PC-9 (cell line): Measurements from ENCODE around the gene CPTP. TPM values are rescaled to one million over a fixed set of nuclear protein-coding genes. Genes with fewer than 3 reads are reported as not detected.

Experiments used
- BruUV-seq: library from RNA; stranded (reverse); fragments of 400-500 nt; replicated peaks from 2 replicates; lab custom pipeline; 2021; lab: Mats Ljungman, UMichigan
- CTCF ChIA-PET: fragments of 300-600 bp; sonication (Branson Sonifier 250); formaldehyde crosslinking; loops from one replicate; lab custom pipeline; 2022; ENCODE audit warnings: antibody characterized with exemption; lab: Charles Lee
- POLR2A ChIA-PET: fragments of 300-600 bp; sonication (Branson Sonifier 250); formaldehyde crosslinking; loops from one replicate; lab custom pipeline; 2022; ENCODE audit warnings: antibody characterized with exemption; ENCODE audit not compliant: unreplicated experiment; lab: Charles Lee
- DNase-seq, 2 experiments: peaks; one replicate each; pipeline versions ENCODE4 v3.0.0 to v3.0.0-alpha.2; 2015 to 2022; ENCODE audit warnings: mixed read lengths in 1 of 2
- H2AFZ ChIP-seq: fragments of 200-600 bp; sonication (generic); 2 replicates; pipeline ENCODE4 v1.8.1; 2017; ENCODE audit warnings: antibody characterized with exemption
- H3F3A ChIP-seq: fragments of 200-600 bp; sonication (generic); 2 replicates; pipeline ENCODE4 v1.8.1; 2017; ENCODE audit warnings: antibody characterized with exemption, mild to moderate bottlenecking, low read depth; ENCODE audit not compliant: insufficient read depth
- H3K27ac ChIP-seq: fragments of 200-600 bp; sonication (generic); 2 replicates; pipeline ENCODE4 v1.6.1; 2016; ENCODE audit warnings: mixed run types
- H3K27me3 ChIP-seq: fragments of 200-600 bp; sonication (generic); 2 replicates; pipeline ENCODE4 v1.6.1; 2016; ENCODE audit warnings: low read depth, mixed run types; ENCODE audit not compliant: insufficient read depth
- H3K36me3 ChIP-seq: fragments of 200-600 bp; sonication (generic); 2 replicates; pipeline ENCODE4 v1.6.1; 2016; ENCODE audit warnings: low read depth, mixed run types
- H3K4me1 ChIP-seq: fragments of 200-600 bp; sonication (generic); replicated peaks from 2 replicates; pipeline ENCODE4 v1.6.1; 2016; ENCODE audit warnings: mixed run types; ENCODE audit not compliant: insufficient read depth
- H3K4me2 ChIP-seq: fragments of 200-600 bp; sonication (generic); 2 replicates; pipeline ENCODE4 v1.6.1; 2017; ENCODE audit warnings: mixed run types
- H3K4me3 ChIP-seq: fragments of 200-600 bp; sonication (generic); 2 replicates; pipeline ENCODE4 v1.6.1; 2016; ENCODE audit warnings: mixed run types
- H3K79me2 ChIP-seq: fragments of 200-600 bp; sonication (generic); 2 replicates; pipeline ENCODE4 v1.6.1; 2017; ENCODE audit warnings: low read depth, mixed run types
- H3K9me2 ChIP-seq: fragments of 200-600 bp; sonication (generic); 2 replicates; pipeline ENCODE4 v1.8.1; 2017; ENCODE audit warnings: mild to moderate bottlenecking; ENCODE audit not compliant: insufficient read depth
- H3K9me3 ChIP-seq: fragments of 200-600 bp; sonication (generic); 2 replicates; pipeline ENCODE4 v1.8.1; 2016; ENCODE audit warnings: low read depth; ENCODE audit not compliant: insufficient read depth
- H4K20me1 ChIP-seq: fragments of 200-600 bp; sonication (generic); 2 replicates; pipeline ENCODE4 v1.8.1; 2017; ENCODE audit not compliant: insufficient read depth
- EZH2 ChIP-seq: fragments of 200-600 bp; sonication (generic); IDR thresholded peaks from 2 replicates; pipeline ENCODE4 v1.8.0; 2017; ENCODE audit warnings: antibody characterized with exemption, low read depth
- intact Hi-C: fragments of 100-400 bp; cut with micrococcal nuclease; formaldehyde crosslinking; loops from one replicate; pipeline ENCODE4 v1.10.0; 2022; ENCODE audit not compliant: unreplicated experiment
- total RNA-seq: library from RNA; stranded (reverse); gene quantifications from 2 replicates; pipeline ENCODE4 v1.2.3, GENCODE V29; 2021
- TF ChIP-seq, protein P1 (sequence below): fragments of 200-600 bp; sonication (generic); conservative IDR thresholded peaks from 2 replicates; pipeline ENCODE4 v1.6.1; 2017; ENCODE audit warnings: mixed run types, antibody characterized with exemption, mild to moderate bottlenecking, moderate library complexity

The CPTP gene
- total RNA-seq, 1 experiment from 2014 or later = 33.7 TPM

DNA sequence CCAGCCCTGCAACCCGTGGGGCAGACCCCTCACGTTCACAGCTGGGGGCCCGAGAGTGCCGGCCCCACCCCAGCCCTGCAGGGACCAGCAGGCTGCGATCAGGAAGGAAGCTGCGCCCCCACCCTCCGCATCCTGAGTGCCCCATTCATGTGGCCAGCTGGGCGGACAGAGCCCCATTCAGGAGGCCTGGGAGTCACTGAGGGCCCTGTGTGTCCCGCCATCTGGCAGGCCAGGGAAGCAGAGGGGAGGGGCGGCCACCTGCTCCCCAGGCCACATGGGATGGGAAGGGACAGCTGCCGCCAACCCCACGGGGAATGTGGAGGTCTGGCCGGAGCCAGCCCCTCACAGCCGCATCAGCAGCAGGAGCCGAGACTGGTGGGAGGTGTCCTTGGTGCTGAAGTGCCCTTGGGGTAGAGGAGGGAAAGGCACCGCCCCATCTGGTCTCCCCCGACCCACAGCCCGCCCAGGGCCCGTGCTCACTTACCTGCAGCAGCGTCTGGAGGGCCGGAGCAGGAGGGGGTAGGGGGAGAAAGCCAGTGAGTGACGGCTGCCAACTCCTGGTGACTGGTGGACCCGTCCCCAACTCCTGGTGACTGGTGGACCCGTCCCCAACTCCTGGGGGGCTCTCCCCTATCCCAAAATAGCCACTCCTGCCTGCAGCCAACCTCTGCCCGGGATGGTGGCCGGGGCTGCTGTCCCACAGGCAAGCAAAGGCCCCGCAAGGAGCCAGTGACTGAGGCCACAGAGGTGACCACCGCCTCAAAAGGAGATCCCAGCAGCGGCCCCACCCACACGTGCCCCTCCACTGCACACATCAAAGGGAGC is 25.5 kb upstream of the CPTP start:
- no peaks in the 10 kb centered on the region for H3K27me3 ChIP-seq
- no peaks in the 10 kb centered on the region; the same call in 1 of the 2 replicates for H4K20me1 ChIP-seq
- POLR2A ChIA-PET = no interaction called here
- DNase-seq = no peak
- no peak overlapping the region for H2AFZ ChIP-seq
- no peaks in the 10 kb centered on the region for H3K9me2 ChIP-seq
- CTCF ChIA-PET = interaction anchor here (0.6 kb wide), 1 partner anchor 9 kb away, joined by 3 read pairs; no protein-coding TSS in a partner anchor
- H3K9me3 ChIP-seq = no peaks in the 10 kb centered on the region
- no TSS peak for BruUV-seq
- H3K4me1 ChIP-seq = no peaks in the 10 kb centered on the region
- no peaks in the 10 kb centered on the region for H3F3A ChIP-seq
- no peak overlapping the region for H3K4me3 ChIP-seq
- no peak overlapping the region for H3K27ac ChIP-seq
- no peak overlapping the region for H3K4me2 ChIP-seq
- TF ChIP-seq EZH2 = no peak
- TF ChIP-seq, protein P1, sequence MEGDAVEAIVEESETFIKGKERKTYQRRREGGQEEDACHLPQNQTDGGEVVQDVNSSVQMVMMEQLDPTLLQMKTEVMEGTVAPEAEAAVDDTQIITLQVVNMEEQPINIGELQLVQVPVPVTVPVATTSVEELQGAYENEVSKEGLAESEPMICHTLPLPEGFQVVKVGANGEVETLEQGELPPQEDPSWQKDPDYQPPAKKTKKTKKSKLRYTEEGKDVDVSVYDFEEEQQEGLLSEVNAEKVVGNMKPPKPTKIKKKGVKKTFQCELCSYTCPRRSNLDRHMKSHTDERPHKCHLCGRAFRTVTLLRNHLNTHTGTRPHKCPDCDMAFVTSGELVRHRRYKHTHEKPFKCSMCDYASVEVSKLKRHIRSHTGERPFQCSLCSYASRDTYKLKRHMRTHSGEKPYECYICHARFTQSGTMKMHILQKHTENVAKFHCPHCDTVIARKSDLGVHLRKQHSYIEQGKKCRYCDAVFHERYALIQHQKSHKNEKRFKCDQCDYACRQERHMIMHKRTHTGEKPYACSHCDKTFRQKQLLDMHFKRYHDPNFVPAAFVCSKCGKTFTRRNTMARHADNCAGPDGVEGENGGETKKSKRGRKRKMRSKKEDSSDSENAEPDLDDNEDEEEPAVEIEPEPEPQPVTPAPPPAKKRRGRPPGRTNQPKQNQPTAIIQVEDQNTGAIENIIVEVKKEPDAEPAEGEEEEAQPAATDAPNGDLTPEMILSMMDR = no peak
- H3K79me2 ChIP-seq = no peaks in the 10 kb centered on the region
- no peaks in the 10 kb centered on the region for H3K36me3 ChIP-seq
- intact Hi-C loops = no loop called here

DNA sequence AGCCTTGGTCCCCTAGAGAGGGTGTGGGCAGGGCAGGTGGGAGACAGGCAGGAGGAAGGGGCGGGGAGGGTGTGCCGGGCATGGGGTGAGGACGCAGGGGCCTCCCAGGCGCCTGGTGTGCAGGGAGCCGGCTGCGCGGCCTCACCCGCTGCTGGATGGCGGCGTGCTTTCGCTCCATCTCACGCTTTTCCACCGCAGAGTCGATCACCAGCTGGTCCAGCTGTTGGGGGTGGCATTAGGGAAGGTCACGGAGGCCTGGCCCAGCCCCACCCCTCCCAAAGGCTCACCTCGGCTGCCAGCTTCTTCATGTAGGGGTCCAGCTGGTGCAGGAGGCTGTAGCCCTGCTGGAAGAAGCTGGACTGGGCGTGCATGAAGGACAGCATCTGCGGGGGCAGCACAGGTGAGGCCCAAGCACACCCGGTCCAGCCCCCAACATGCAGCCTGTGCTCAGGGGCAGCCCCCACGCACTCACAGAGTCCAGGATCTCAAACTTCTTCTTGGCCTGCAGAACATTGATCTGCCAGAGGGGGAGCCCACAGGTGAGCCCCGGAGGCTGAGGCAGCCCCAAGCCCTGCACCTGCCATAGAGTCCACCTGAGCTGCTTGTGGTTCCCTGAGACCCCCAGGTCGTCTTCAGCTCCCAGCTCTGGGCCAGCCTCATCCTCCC is 24.8 kb upstream of the CPTP start:
- Histone ChIP-seq H3K9me2 (no peaks in the 10 kb centered on the region), H3K4me1 (peaks cover 4% of the 10 kb centered on the region), H3K27me3 (no peaks in the 10 kb centered on the region), H2AFZ (no peak overlapping the region), H3K9me3 (no peaks in the 10 kb centered on the region), H4K20me1 (peaks cover 4% of the 10 kb centered on the region; the same call in 1 of the 2 replicates), H3K4me2 (no peak overlapping the region), H3K27ac (no peak overlapping the region), H3K36me3 (no peaks in the 10 kb centered on the region), H3K79me2 (no peaks in the 10 kb centered on the region), H3K4me3 (no peak overlapping the region), H3F3A (peaks cover 5% of the 10 kb centered on the region; the same call in 1 of the 2 replicates)
- intact Hi-C loops = loop anchor here (10.0 kb wide), 2 partner anchors 205 to 295 kb away; partner anchors contain the start of gene HES4
- CTCF ChIA-PET = no interaction called here
- BruUV-seq = no TSS peak
- TF ChIP-seq, protein P1 = peak; percentile 62
- no peak for TF ChIP-seq EZH2
- no peak for DNase-seq
- POLR2A ChIA-PET = no interaction called here

DNA sequence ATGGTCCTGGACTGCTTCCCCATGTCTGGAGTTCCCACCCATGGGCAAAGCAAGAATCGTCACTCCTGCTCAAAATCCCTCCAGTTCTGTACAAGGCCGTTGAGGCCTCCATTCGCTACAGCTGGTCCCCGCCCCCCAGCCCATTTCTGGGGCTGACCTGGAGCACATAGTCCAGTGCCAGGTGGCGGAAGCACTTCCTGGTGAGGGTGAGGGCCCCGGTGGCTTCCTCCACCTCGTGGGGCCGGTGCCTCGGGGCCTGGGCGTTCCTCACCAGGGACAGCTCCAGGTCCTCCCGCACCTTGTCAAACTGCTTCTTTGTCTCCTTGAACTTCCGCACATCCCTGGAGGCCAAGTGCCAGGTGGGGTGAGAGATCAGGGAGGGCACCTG is 24.3 kb upstream of the CPTP start:
- H3F3A ChIP-seq = peaks cover 9% of the 10 kb centered on the region; the same call in 1 of the 2 replicates
- no peak overlapping the region for H3K4me3 ChIP-seq
- no peaks in the 10 kb centered on the region for H3K36me3 ChIP-seq
- ChIA-PET CTCF (no interaction called here), POLR2A (no interaction called here)
- H3K27me3 ChIP-seq = no peaks in the 10 kb centered on the region
- H3K9me2 ChIP-seq = no peaks in the 10 kb centered on the region
- no peak for DNase-seq
- H3K4me2 ChIP-seq = no peak overlapping the region
- H4K20me1 ChIP-seq = peaks cover 4% of the 10 kb centered on the region; the same call in 1 of the 2 replicates
- no peaks in the 10 kb centered on the region for H3K79me2 ChIP-seq
- H3K4me1 ChIP-seq = peaks cover 10% of the 10 kb centered on the region
- H3K9me3 ChIP-seq = no peaks in the 10 kb centered on the region
- no peak overlapping the region for H2AFZ ChIP-seq
- intact Hi-C loops = loop anchor here (10.0 kb wide), 2 partner anchors 204 to 296 kb away; partner anchors contain the start of gene HES4
- no peak overlapping the region for H3K27ac ChIP-seq
- TF ChIP-seq, protein P1 = peak; percentile 33; the same call in 1 of the 2 replicates
- no peak for TF ChIP-seq EZH2
- BruUV-seq = no TSS peak
